Measurements from ENCODE around the gene CHRM4. TPM values are rescaled to one million over a fixed set of nuclear protein-coding genes. Genes with fewer than 3 reads are reported as not detected.

CHRM4 gene
- polyA plus RNA-seq, 1 experiment, result not detected

- Histone ChIP-seq H3K27ac (ENCODE audit: low read depth, low read length) (no peak overlapping the region), H3K4me3 (ENCODE audit: low read depth, low read length) (no peak overlapping the region), H3K27me3 (ENCODE audit: control insufficient read depth, insufficient read depth, low read length) (peaks cover 3% of the 10 kb centered on the region), H3K9me3 (ENCODE audit: control insufficient read depth, insufficient read depth, low read length) (no peaks in the 10 kb centered on the region; the same call in 1 of the 2 replicates)
- TF ChIP-seq CTCF (IDR thresholded peaks at IDR 0.05; ENCODE audit: low read depth, low read length), result no peak
- POLR2A ChIA-PET, result no interaction called here
- no peak for DNase-seq (ENCODE audit: low read depth, low spot score)
- CTCF ChIA-PET, result interaction anchor here (0.7 to 1.4 kb wide), 4 partner anchors 23 to 387 kb away, joined by 3 to 5 read pairs (median 4); no protein-coding TSS in a partner anchor
Measured at GRCh38 chr11:46343520-46343919, 48.1 kb downstream of the CHRM4 start.

GRCh38 chr11:46342239-46342638 lies 49.3 kb downstream of the CHRM4 start:
- Histone ChIP-seq H3K9me3 (ENCODE audit: control insufficient read depth, insufficient read depth, low read length) (no peaks in the 10 kb centered on the region), H3K27ac (ENCODE audit: low read depth, low read length) (no peak overlapping the region), H3K4me3 (ENCODE audit: low read depth, low read length) (no peak overlapping the region), H3K27me3 (ENCODE audit: control insufficient read depth, insufficient read depth, low read length) (peaks cover 7% of the 10 kb centered on the region)
- TF ChIP-seq CTCF (IDR thresholded peaks at IDR 0.05; ENCODE audit: low read depth, low read length), result no peak
- POLR2A ChIA-PET, result interaction anchor here (0.9 kb wide), 1 partner anchor 10 kb away, joined by 3 read pairs; no protein-coding TSS in a partner anchor
- DNase-seq (ENCODE audit: low read depth, low spot score), result no peak
- CTCF ChIA-PET, result interaction anchor here (1.1 kb wide), 1 partner anchor 10 kb away, joined by 3 read pairs; no protein-coding TSS in a partner anchor

GRCh38 chr11:46341454-46341853 lies 50.1 kb downstream of the CHRM4 start:
- no peak overlapping the region for H3K4me3 ChIP-seq (ENCODE audit: low read depth, low read length)
- POLR2A ChIA-PET, result no interaction called here
- CTCF ChIA-PET, result interaction anchor here (0.9 kb wide), 1 partner anchor 27 kb away, joined by 3 read pairs; no protein-coding TSS in a partner anchor
- TF ChIP-seq CTCF (IDR thresholded peaks at IDR 0.05; ENCODE audit: low read depth, low read length), result no peak
- peaks cover 7% of the 10 kb centered on the region for H3K27me3 ChIP-seq (ENCODE audit: control insufficient read depth, insufficient read depth, low read length)
- DNase-seq (ENCODE audit: low read depth, low spot score), result no peak
- no peak overlapping the region for H3K27ac ChIP-seq (ENCODE audit: low read depth, low read length)
- H3K9me3 ChIP-seq (ENCODE audit: control insufficient read depth, insufficient read depth, low read length), result no peaks in the 10 kb centered on the region

GRCh38 chr11:46339816-46340215 lies 51.8 kb downstream of the CHRM4 start:
- ChIA-PET CTCF (interaction anchor here (0.6 to 2.0 kb wide), 3 partner anchors 8 to 300 kb away, joined by 3 to 7 read pairs (median 5); partner anchors contain the start of gene DGKZ), POLR2A (no interaction called here)
- Histone ChIP-seq H3K27ac (ENCODE audit: low read depth, low read length) (no peak overlapping the region), H3K27me3 (ENCODE audit: control insufficient read depth, insufficient read depth, low read length) (peaks cover 8% of the 10 kb centered on the region), H3K4me3 (ENCODE audit: low read depth, low read length) (no peak overlapping the region), H3K9me3 (ENCODE audit: control insufficient read depth, insufficient read depth, low read length) (no peaks in the 10 kb centered on the region)
- TF ChIP-seq CTCF (IDR thresholded peaks at IDR 0.05; ENCODE audit: low read depth, low read length), result no peak
- DNase-seq (ENCODE audit: low read depth, low spot score), result no peak

GRCh38 chr11:46338988-46339666 lies 52.4 kb downstream of the CHRM4 start:
- TF ChIP-seq CTCF (IDR thresholded peaks at IDR 0.05; ENCODE audit: low read depth, low read length), result no peak
- no peak for DNase-seq (ENCODE audit: low read depth, low spot score)
- H3K9me3 ChIP-seq (ENCODE audit: control insufficient read depth, insufficient read depth, low read length), result no peaks in the 10 kb centered on the region
- no peak overlapping the region for H3K4me3 ChIP-seq (ENCODE audit: low read depth, low read length)
- H3K27ac ChIP-seq (ENCODE audit: low read depth, low read length), result no peak overlapping the region
- ChIA-PET CTCF (interaction anchor here (1.3 to 2.0 kb wide), 2 partner anchors 8 to 100 kb away, joined by 5 to 7 read pairs; partner anchors contain the start of gene DGKZ), POLR2A (no interaction called here)
- peaks cover 13% of the 10 kb centered on the region for H3K27me3 ChIP-seq (ENCODE audit: control insufficient read depth, insufficient read depth, low read length)
